CD4-positive, alpha-beta T cell treated with Interleukin-21 for 1 hour (primary cell): Measurements from ENCODE around the gene ANO6.
"Not testable (repeated sequence)": the region's sequence is repeated elsewhere in the genome, so short reads cannot be mapped to it uniquely, and the experiment has no call there.

Experiments
- DNase-seq: peaks from one replicate; pipeline ENCODE4 v3.0.0-alpha.2; 2020

ANO6 gene

GRCh38 chr12:45214071-45214470 lies 1.8 kb upstream of the ANO6 start:
- no peak for DNase-seq

- DNase-seq = no peak
These were observed 1.0 kb upstream of the ANO6 start for GRCh38 chr12:45214749-45215418.

- DNase-seq = peak; percentile 39
These were observed 511 bp downstream of the ANO6 start for GRCh38 chr12:45216230-45216982.

- DNase-seq = no peak
These were observed 1.1 kb downstream of the ANO6 start for GRCh38 chr12:45216983-45217485.

GRCh38 chr12:45217846-45218245 lies 2.0 kb downstream of the ANO6 start:
- DNase-seq = no peak

GRCh38 chr12:45219621-45220020 lies 3.7 kb downstream of the ANO6 start:
- DNase-seq = no peak

GRCh38 chr12:45220363-45220931 lies 4.6 kb downstream of the ANO6 start:
- no peak for DNase-seq

- no peak for DNase-seq
These were observed 5.1 kb downstream of the ANO6 start for GRCh38 chr12:45220969-45221368.

- DNase-seq = no peak
These were observed 8.0 kb downstream of the ANO6 start for GRCh38 chr12:45223868-45224267.

GRCh38 chr12:45224311-45224710 lies 8.4 kb downstream of the ANO6 start:
- no peak for DNase-seq

- DNase-seq = no peak
These were observed 10.1 kb downstream of the ANO6 start for GRCh38 chr12:45226021-45226420.

GRCh38 chr12:45227316-45228067 lies 11.6 kb downstream of the ANO6 start:
- DNase-seq = no peak

GRCh38 chr12:45231515-45232145 lies 15.7 kb downstream of the ANO6 start:
- no peak for DNase-seq

GRCh38 chr12:45232146-45232755 lies 16.4 kb downstream of the ANO6 start:
- DNase-seq = no peak

- no peak for DNase-seq
These were observed 17.0 kb downstream of the ANO6 start for GRCh38 chr12:45232756-45233372.

- DNase-seq = no peak
These were observed 18.4 kb downstream of the ANO6 start for GRCh38 chr12:45234139-45234865.

- DNase-seq = no peak
These were observed 19.5 kb downstream of the ANO6 start for GRCh38 chr12:45235087-45236025.

- not testable (repeated sequence) for DNase-seq
These were observed 20.5 kb downstream of the ANO6 start for GRCh38 chr12:45236383-45236782.

GRCh38 chr12:45242180-45242579 lies 26.3 kb downstream of the ANO6 start:
- no peak for DNase-seq

- no peak for DNase-seq
These were observed 28.1 kb downstream of the ANO6 start for GRCh38 chr12:45243963-45244362.
